ENCODE results near the gene KDM5C.

GRCh38 chrX:53237056-53237455 is 12.0 kb upstream of the KDM5C start:
- TF ChIP-seq EP300 (IDR thresholded peaks at IDR 0.05; ENCODE audit: borderline replicate concordance) (no peak), NFIC (IDR thresholded peaks at IDR 0.05) (no peak), CEBPB (IDR thresholded peaks at IDR 0.05) (no peak), TAF1 (IDR thresholded peaks at IDR 0.05; ENCODE audit: low read depth) (no peak), REST (IDR thresholded peaks at IDR 0.05; ENCODE audit: low read depth) (no peak), ZBTB7A (IDR thresholded peaks at IDR 0.05; ENCODE audit: low read depth) (no peak), USF1 (IDR thresholded peaks at IDR 0.05) (no peak), TEAD4 (IDR thresholded peaks at IDR 0.05) (no peak), MAX (IDR thresholded peaks at IDR 0.05) (no peak), FOXM1 (IDR thresholded peaks at IDR 0.05; ENCODE audit: borderline replicate concordance, low read depth) (no peak), RAD21 (IDR thresholded peaks at IDR 0.05; ENCODE audit: low read depth) (no peak), EGR1 (IDR thresholded peaks at IDR 0.05) (no peak)
